ENCODE results near the gene BRD2. TPM values are rescaled to one million over a fixed set of nuclear protein-coding genes. Genes with fewer than 3 reads are reported as not detected.

BRD2 gene
- total RNA-seq, 1 experiment from 2014 or later, result 171 TPM

DNA sequence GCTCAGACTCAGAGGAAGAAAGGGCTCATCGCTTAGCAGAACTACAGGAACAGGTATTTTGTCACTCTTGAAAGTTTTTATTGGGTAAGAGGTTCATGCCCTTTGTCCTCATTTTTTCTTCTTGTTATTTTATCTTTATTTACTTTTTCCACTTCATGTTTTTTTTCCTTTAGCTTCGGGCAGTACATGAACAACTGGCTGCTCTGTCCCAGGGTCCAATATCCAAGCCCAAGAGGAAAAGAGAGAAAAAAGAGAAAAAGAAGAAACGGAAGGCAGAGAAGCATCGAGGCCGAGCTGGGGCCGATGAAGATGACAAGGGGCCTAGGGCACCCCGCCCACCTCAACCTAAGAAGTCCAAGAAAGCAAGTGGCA is 9.5 kb downstream of the BRD2 start:
- ATAC-seq, result no peak
- ChIA-PET CTCF (no interaction called here), POLR2A (ENCODE audit: unreplicated experiment) (no interaction called here)
- no peak overlapping the region for H3K27ac ChIP-seq (ENCODE audit: low read length)
- H3K79me2 ChIP-seq (ENCODE audit: low read length), result peaks cover 75% of the 10 kb centered on the region
- BruUV-seq (replicated peaks), result no TSS peak
- intact Hi-C loops (cut with micrococcal nuclease), result no loop called here
- H3K9me2 ChIP-seq (replicated peaks; ENCODE audit: low read length), result no peaks in the 10 kb centered on the region
- H3K4me2 ChIP-seq (ENCODE audit: low read length), result no peak overlapping the region
- peaks cover 99% of the 10 kb centered on the region for H4K20me1 ChIP-seq (ENCODE audit: low read length)
- DNase-seq, result no peak
- no peak overlapping the region for H3K9ac ChIP-seq (ENCODE audit: low read length)
- H3K36me3 ChIP-seq (ENCODE audit: low read depth, low read length), result peaks cover 85% of the 10 kb centered on the region
- H3K4me3 ChIP-seq (ENCODE audit: low read length), result no peak overlapping the region
- no peak overlapping the region for H2AFZ ChIP-seq (ENCODE audit: low read length)
- peaks cover 18% of the 10 kb centered on the region for H3K4me1 ChIP-seq (ENCODE audit: insufficient read depth, low read length)
- peaks cover 33% of the 10 kb centered on the region for H3F3A ChIP-seq (ENCODE audit: low read length, unreplicated experiment)
- H3K9me3 ChIP-seq (ENCODE audit: low read length), result no peaks in the 10 kb centered on the region
- TF ChIP-seq EZH2phosphoT487 (IDR thresholded peaks at IDR 0.05; ENCODE audit: borderline replicate concordance, low read length) (no peak), EZH2 (IDR thresholded peaks at IDR 0.05; ENCODE audit: low read length, unreplicated experiment) (no peak)
- TF ChIP-seq, protein P1, sequence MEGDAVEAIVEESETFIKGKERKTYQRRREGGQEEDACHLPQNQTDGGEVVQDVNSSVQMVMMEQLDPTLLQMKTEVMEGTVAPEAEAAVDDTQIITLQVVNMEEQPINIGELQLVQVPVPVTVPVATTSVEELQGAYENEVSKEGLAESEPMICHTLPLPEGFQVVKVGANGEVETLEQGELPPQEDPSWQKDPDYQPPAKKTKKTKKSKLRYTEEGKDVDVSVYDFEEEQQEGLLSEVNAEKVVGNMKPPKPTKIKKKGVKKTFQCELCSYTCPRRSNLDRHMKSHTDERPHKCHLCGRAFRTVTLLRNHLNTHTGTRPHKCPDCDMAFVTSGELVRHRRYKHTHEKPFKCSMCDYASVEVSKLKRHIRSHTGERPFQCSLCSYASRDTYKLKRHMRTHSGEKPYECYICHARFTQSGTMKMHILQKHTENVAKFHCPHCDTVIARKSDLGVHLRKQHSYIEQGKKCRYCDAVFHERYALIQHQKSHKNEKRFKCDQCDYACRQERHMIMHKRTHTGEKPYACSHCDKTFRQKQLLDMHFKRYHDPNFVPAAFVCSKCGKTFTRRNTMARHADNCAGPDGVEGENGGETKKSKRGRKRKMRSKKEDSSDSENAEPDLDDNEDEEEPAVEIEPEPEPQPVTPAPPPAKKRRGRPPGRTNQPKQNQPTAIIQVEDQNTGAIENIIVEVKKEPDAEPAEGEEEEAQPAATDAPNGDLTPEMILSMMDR (conservative IDR thresholded peaks at IDR 0.05; ENCODE audit: low read depth, low read length), result no peak
- no peaks in the 10 kb centered on the region for H3K27me3 ChIP-seq (ENCODE audit: low read length)

DNA sequence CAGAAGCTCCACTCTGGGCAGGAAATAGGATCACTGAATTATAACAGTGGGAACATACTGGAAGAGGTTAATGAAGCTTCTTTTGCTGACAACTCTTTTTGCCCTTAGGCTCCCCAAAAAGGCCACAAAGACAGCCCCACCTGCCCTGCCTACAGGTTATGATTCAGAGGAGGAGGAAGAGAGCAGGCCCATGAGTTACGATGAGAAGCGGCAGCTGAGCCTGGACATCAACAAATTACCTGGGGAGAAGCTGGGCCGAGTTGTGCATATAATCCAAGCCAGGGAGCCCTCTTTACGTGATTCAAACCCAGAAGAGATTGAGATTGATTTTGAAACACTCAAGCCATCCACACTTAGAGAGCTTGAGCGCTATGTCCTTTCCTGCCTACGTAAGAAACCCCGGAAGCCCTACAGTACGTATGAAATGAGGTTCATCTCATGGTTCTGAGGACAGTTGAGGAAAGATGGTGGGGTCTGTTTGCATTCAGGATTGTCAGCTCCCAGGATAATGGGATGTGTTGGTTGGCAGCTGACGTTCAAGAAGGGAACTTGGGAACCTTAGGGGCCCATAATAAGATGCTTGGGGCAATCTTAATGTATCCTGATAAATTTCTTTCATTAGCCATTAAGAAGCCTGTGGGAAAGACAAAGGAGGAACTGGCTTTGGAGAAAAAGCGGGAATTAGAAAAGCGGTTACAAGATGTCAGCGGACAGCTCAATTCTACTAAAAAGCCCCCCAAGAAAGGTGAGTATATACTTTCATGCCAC is 11.5 kb downstream of the BRD2 start:
- ChIA-PET POLR2A (ENCODE audit: unreplicated experiment) (interaction anchor here (1.8 kb wide), 1 partner anchor 8 kb away, joined by 34 read pairs; no protein-coding TSS in a partner anchor), CTCF (interaction anchor here (0.6 kb wide), 1 partner anchor 47 kb away, joined by 4 read pairs; no protein-coding TSS in a partner anchor)
- H3F3A ChIP-seq (ENCODE audit: low read length, unreplicated experiment), result peaks cover 50% of the 10 kb centered on the region
- H3K4me3 ChIP-seq (ENCODE audit: low read length), result no peak overlapping the region
- H3K9me3 ChIP-seq (ENCODE audit: low read length), result no peaks in the 10 kb centered on the region
- peaks cover 26% of the 10 kb centered on the region for H3K4me1 ChIP-seq (ENCODE audit: insufficient read depth, low read length)
- no peak overlapping the region for H3K4me2 ChIP-seq (ENCODE audit: low read length)
- intact Hi-C loops (cut with micrococcal nuclease), result loop anchor here (5.0 kb wide), 1 partner anchor 143 kb away; the partner anchor contains the start of gene TAP2
- ATAC-seq (no peak), DNase-seq (no peak)
- H2AFZ ChIP-seq (ENCODE audit: low read length), result no peak overlapping the region
- peaks cover 92% of the 10 kb centered on the region for H4K20me1 ChIP-seq (ENCODE audit: low read length)
- BruUV-seq (replicated peaks), result no TSS peak
- H3K9ac ChIP-seq (ENCODE audit: low read length), result no peak overlapping the region
- TF ChIP-seq EZH2phosphoT487 (IDR thresholded peaks at IDR 0.05; ENCODE audit: borderline replicate concordance, low read length), result no peak
- no peak for TF ChIP-seq EZH2 (IDR thresholded peaks at IDR 0.05; ENCODE audit: low read length, unreplicated experiment)
- TF ChIP-seq, protein P1 (conservative IDR thresholded peaks at IDR 0.05; ENCODE audit: low read depth, low read length), result no peak
- H3K79me2 ChIP-seq (ENCODE audit: low read length), result peaks cover 56% of the 10 kb centered on the region
- H3K9me2 ChIP-seq (replicated peaks; ENCODE audit: low read length), result no peaks in the 10 kb centered on the region
- no peaks in the 10 kb centered on the region for H3K27me3 ChIP-seq (ENCODE audit: low read length)
- H3K36me3 ChIP-seq (ENCODE audit: low read depth, low read length), result peaks cover 66% of the 10 kb centered on the region
- H3K27ac ChIP-seq (ENCODE audit: low read length), result no peak overlapping the region
